ENCODE measurements around the gene MYEOV. TPM values are rescaled to one million over a fixed set of nuclear protein-coding genes. Genes with fewer than 3 reads are reported as not detected.

MYEOV gene
- total RNA-seq, 4 donors from 2014 or later, result not detected

DNA sequence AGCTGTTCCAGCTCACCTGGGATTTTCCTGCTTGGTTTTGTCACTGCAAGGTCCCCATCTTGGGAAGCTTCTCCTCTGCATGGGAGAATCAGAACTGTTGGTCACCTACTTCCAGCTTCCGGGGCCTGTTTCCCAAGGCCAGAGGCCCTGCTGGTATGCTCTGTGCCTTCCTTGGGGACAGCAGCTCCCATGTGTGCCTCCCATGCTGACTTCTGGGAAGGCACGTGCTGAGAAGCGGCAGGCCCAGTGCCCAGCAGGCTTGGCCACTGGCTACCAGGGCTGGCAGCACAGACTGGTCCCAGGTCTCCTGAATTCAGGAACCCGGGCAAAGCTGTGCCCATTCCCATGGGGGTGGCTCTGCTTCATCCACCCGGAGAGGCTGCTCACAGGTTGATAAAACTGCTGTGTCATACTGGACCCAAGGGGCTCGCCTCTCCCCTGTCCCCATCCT, 33.8 kb downstream of the MYEOV start:
- no peaks in the 10 kb centered on the region for H3K36me3 ChIP-seq
- TF ChIP-seq EP300 (IDR thresholded peaks at IDR 0.05) (no peak), POLR2AphosphoS5 (IDR thresholded peaks at IDR 0.05) (no peak), POLR2A (IDR thresholded peaks at IDR 0.05; ENCODE audit: low read depth) (no peak)
- TF ChIP-seq, protein P1, sequence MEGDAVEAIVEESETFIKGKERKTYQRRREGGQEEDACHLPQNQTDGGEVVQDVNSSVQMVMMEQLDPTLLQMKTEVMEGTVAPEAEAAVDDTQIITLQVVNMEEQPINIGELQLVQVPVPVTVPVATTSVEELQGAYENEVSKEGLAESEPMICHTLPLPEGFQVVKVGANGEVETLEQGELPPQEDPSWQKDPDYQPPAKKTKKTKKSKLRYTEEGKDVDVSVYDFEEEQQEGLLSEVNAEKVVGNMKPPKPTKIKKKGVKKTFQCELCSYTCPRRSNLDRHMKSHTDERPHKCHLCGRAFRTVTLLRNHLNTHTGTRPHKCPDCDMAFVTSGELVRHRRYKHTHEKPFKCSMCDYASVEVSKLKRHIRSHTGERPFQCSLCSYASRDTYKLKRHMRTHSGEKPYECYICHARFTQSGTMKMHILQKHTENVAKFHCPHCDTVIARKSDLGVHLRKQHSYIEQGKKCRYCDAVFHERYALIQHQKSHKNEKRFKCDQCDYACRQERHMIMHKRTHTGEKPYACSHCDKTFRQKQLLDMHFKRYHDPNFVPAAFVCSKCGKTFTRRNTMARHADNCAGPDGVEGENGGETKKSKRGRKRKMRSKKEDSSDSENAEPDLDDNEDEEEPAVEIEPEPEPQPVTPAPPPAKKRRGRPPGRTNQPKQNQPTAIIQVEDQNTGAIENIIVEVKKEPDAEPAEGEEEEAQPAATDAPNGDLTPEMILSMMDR (IDR thresholded peaks at IDR 0.05), result no peak
- peaks cover 0 to 4% (median 0%) of the 10 kb centered on the region in 4 donors for H3K9me3 ChIP-seq
- H3K27ac ChIP-seq (replicated peaks in 1 of 4), result no peak overlapping the region
- 80% methylated on average over 1 of the region's 6 CpGs for WGBS
- intact Hi-C loops (cut with DNase I), result no loop called here
- no peak overlapping the region for H3K4me3 ChIP-seq
- H3K4me1 ChIP-seq, result no peaks in the 10 kb centered on the region
- no peaks in the 10 kb centered on the region for H3K27me3 ChIP-seq
- no peak for DNase-seq (ENCODE audit: extremely low spot score)

DNA sequence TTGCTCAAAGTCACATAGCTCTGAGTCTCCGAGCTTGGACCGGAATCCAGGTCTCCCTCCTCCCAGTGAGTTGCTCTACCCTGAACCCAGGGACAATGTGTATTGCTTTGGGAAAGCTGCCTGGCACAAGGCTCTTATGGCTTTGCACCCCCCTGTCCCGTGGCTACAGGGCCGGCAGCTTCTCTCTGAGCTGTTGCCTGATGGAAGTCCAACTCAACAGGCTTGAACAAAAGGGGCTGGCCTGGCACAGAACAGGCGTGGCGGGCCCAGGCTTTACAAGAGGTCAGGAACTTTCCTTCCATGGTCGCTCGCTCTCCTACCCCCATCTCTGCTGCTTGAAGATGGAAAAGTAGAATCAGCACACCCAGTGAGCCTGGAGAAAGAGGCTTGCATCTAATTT, 34.3 kb downstream of the MYEOV start:
- Histone ChIP-seq H3K27me3 (no peaks in the 10 kb centered on the region), H3K4me1 (no peaks in the 10 kb centered on the region), H3K4me3 (no peak overlapping the region), H3K36me3 (no peaks in the 10 kb centered on the region), H3K27ac (replicated peaks in 1 of 4) (no peak overlapping the region), H3K9me3 (peaks cover 0 to 4% (median 0%) of the 10 kb centered on the region in 4 donors)
- intact Hi-C loops (cut with DNase I), result no loop called here
- 97% methylated on average over 7 of the region's 8 CpGs for WGBS
- no peak for TF ChIP-seq POLR2A (IDR thresholded peaks at IDR 0.05; ENCODE audit: low read depth)
- TF ChIP-seq, protein P1 (IDR thresholded peaks at IDR 0.05), result no peak
- no peak for TF ChIP-seq EP300 (IDR thresholded peaks at IDR 0.05)
- DNase-seq (ENCODE audit: extremely low spot score), result peak; percentile 70

DNA sequence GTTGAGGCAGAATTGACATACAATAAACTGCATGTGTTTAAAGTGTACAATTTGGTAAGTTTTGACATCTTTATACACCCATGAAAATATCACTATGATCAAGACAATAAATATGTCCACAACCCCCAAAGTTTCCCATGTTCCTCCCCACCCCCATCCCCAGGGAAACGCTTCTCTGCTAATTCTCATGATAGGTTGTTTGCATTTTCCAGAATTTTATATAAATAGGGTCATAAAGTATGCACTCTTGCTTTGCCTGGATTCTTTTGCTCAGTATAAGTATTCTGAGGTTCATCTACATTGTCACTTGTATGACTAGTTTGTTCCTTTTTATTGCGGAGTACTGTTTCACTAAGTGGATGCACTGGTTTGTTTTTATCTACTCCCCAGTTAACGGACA, 35.6 kb downstream of the MYEOV start:
- Histone ChIP-seq H3K36me3 (no peaks in the 10 kb centered on the region), H3K9me3 (peaks cover 0 to 4% (median 0%) of the 10 kb centered on the region in 4 donors), H3K27me3 (no peaks in the 10 kb centered on the region), H3K4me1 (no peaks in the 10 kb centered on the region), H3K27ac (replicated peaks in 1 of 4) (no peak overlapping the region), H3K4me3 (no peak overlapping the region)
- no peak for TF ChIP-seq POLR2A (IDR thresholded peaks at IDR 0.05; ENCODE audit: low read depth)
- TF ChIP-seq, protein P1 (IDR thresholded peaks at IDR 0.05), result no peak
- TF ChIP-seq POLR2AphosphoS5 (IDR thresholded peaks at IDR 0.05), result no peak
- TF ChIP-seq EP300 (IDR thresholded peaks at IDR 0.05), result no peak
- DNase-seq (ENCODE audit: extremely low spot score), result peak; percentile 37
- intact Hi-C loops (cut with DNase I), result no loop called here
- WGBS, result 82% methylated on average over 3 of the region's 3 CpGs

DNA sequence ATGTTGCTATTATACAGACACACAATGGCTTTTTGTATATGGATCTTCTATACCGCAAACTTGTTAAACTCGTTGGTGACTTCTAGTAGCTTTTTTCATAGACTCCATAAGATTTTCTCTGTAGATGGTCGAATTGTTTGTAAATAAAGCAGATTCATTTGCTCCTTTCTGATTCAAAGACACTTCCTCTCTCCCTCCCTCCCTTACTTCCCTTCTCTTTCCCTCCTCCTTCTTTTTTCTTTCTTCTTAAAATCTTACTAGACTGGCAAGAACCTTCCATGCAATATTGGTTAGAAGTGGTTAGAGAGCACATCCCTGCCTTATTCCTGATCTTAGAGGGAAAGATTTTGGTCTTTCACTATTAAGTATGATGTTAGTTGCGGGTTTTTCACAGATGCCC, 36.4 kb downstream of the MYEOV start:
- H3K27me3 ChIP-seq, result no peaks in the 10 kb centered on the region
- no peak overlapping the region for H3K27ac ChIP-seq (replicated peaks in 1 of 4)
- 79% methylated on average over 4 of the region's 4 CpGs for WGBS
- no peaks in the 10 kb centered on the region for H3K36me3 ChIP-seq
- intact Hi-C loops (cut with DNase I), result no loop called here
- no peak for TF ChIP-seq POLR2A (IDR thresholded peaks at IDR 0.05; ENCODE audit: low read depth)
- TF ChIP-seq, protein P1 (IDR thresholded peaks at IDR 0.05), result no peak
- no peak for TF ChIP-seq EP300 (IDR thresholded peaks at IDR 0.05)
- TF ChIP-seq POLR2AphosphoS5 (IDR thresholded peaks at IDR 0.05), result no peak
- no peak for DNase-seq (ENCODE audit: extremely low spot score)
- peaks cover 0 to 4% (median 0%) of the 10 kb centered on the region in 4 donors for H3K9me3 ChIP-seq
- H3K4me3 ChIP-seq, result no peak overlapping the region
- no peaks in the 10 kb centered on the region for H3K4me1 ChIP-seq

DNA sequence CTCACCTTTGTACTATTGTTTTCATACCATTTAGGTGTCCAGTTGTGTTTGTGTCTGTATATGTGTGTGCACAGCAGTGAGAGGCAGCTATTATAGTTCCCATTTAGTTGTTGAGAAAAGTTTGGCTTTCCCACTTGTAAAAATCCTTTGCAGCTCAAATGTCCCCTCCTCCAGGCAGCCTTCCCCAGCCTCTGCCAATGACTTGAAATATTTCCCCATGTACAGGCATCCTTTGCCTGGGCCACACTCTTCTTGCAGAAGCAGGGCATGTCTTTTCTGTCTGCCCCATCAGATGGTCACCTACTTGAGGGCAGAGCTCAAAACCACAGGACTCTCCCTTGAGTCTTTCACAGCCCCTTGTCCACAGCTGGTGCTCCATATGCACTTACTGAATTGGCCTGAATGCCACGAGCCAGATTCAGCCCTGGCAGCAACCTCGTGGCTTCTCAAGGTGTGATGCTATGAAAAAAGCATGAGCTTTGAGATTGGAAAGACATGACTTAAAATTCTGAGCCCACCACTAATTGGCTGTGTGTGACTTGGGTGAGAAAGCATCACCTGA, 39.3 kb downstream of the MYEOV start:
- TF ChIP-seq, protein P1 (IDR thresholded peaks at IDR 0.05), result no peak
- TF ChIP-seq POLR2AphosphoS5 (IDR thresholded peaks at IDR 0.05) (no peak), POLR2A (IDR thresholded peaks at IDR 0.05; ENCODE audit: low read depth) (no peak), EP300 (IDR thresholded peaks at IDR 0.05) (no peak)
- Histone ChIP-seq H3K4me1 (no peaks in the 10 kb centered on the region), H3K4me3 (no peak overlapping the region), H3K27me3 (no peaks in the 10 kb centered on the region), H3K27ac (replicated peaks in 1 of 4) (no peak overlapping the region), H3K36me3 (no peaks in the 10 kb centered on the region), H3K9me3 (peaks cover 0 to 4% (median 0%) of the 10 kb centered on the region in 4 donors)
- 86% methylated on average over 2 of the region's 2 CpGs for WGBS
- intact Hi-C loops (cut with DNase I), result no loop called here
- no peak for DNase-seq (ENCODE audit: extremely low spot score)

All from esophagus muscularis mucosa (tissue), 4 donors.